Mucosa of rectum (tissue), 2 donors: ENCODE results near the gene TUBB.
"Not testable (repeated sequence)": the region's sequence is repeated elsewhere in the genome, so short reads cannot be mapped to it uniquely, and the experiment has no call there.

Source experiments
- H3K27ac ChIP-seq, 2 donors: one replicate each; pipeline ENCODE4 v1.7.0; 2013; ENCODE audit warnings: inconsistent platforms in 2 of 2, low read depth in 2 of 2, low read length in 2 of 2
- H3K27me3 ChIP-seq, 2 donors: one replicate each; pipeline ENCODE4 v1.7.0; 2013; ENCODE audit warnings: low read length in 2 of 2; ENCODE audit not compliant: control insufficient read depth in 2 of 2, insufficient read depth in 2 of 2
- H3K36me3 ChIP-seq, 2 donors: one replicate each; pipeline ENCODE4 v1.7.0; 2013; ENCODE audit warnings: low read length in 2 of 2; ENCODE audit not compliant: control insufficient read depth in 2 of 2, insufficient read depth in 2 of 2
- H3K4me1 ChIP-seq, 2 donors: one replicate each; pipeline ENCODE4 v1.7.0; 2013; ENCODE audit warnings: low read length in 2 of 2, mild to moderate bottlenecking in 1 of 2; ENCODE audit not compliant: control insufficient read depth in 2 of 2, insufficient read depth in 2 of 2
- H3K4me3 ChIP-seq, 2 donors: one replicate each; pipeline ENCODE4 v1.7.0; 2013; ENCODE audit warnings: low read length in 2 of 2
- H3K9ac ChIP-seq, 2 donors: one replicate each; pipeline ENCODE4 v1.7.0; 2013; ENCODE audit warnings: low read length in 2 of 2, low read depth in 1 of 2, mild to moderate bottlenecking in 1 of 2
- H3K9me3 ChIP-seq, 2 donors: one replicate each; pipeline ENCODE4 v1.7.0; 2013; ENCODE audit warnings: low read length in 2 of 2; ENCODE audit not compliant: control insufficient read depth in 2 of 2
- donor health status: healthy.
- donor health status: Normal muscosa, but diverticular disease.

Gene TUBB

GRCh38 chr6:30761791-30762429 is 41.8 kb downstream of the TUBB start:
- no peaks in the 10 kb centered on the region for H3K27me3 ChIP-seq
- no peak overlapping the region for H3K4me3 ChIP-seq
- H3K9ac ChIP-seq: no peak overlapping the region
- no peaks in the 10 kb centered on the region for H3K36me3 ChIP-seq
- H3K27ac ChIP-seq: no peak overlapping the region
- H3K9me3 ChIP-seq: no peaks in the 10 kb centered on the region
- H3K4me1 ChIP-seq: peaks cover 7 to 12% of the 10 kb centered on the region in 2 donors

GRCh38 chr6:30763155-30763617 is 43.0 kb downstream of the TUBB start:
- H3K9me3 ChIP-seq: no peaks in the 10 kb centered on the region
- H3K4me1 ChIP-seq: peaks cover 7 to 12% of the 10 kb centered on the region in 2 donors
- no peak overlapping the region for H3K4me3 ChIP-seq
- no peak overlapping the region for H3K9ac ChIP-seq
- H3K27me3 ChIP-seq: no peaks in the 10 kb centered on the region
- H3K36me3 ChIP-seq: no peaks in the 10 kb centered on the region
- H3K27ac ChIP-seq: peak overlapping the region in 1 of 2 donors; percentile 16

- Histone ChIP-seq H3K9ac (no peak overlapping the region), H3K4me3 (no peak overlapping the region), H3K27me3 (no peaks in the 10 kb centered on the region), H3K9me3 (no peaks in the 10 kb centered on the region), H3K36me3 (no peaks in the 10 kb centered on the region), H3K27ac (peak overlapping the region; percentile 16 to 38), H3K4me1 (peaks cover 8 to 12% of the 10 kb centered on the region in 2 donors)
These were observed 43.7 kb downstream of the TUBB start for GRCh38 chr6:30763618-30764489.

- H3K4me1 ChIP-seq: peaks cover 14 to 15% of the 10 kb centered on the region in 2 donors
These were observed 44.4 kb downstream of the TUBB start for GRCh38 chr6:30764490-30765043.

GRCh38 chr6:30765495-30765894 is 45.3 kb downstream of the TUBB start:
- peaks cover 14 to 15% of the 10 kb centered on the region in 2 donors for H3K4me1 ChIP-seq

More at GRCh38 chr6:30764490-30765043, 44.4 kb downstream of the TUBB start:
- not testable (repeated sequence) for H3K27ac ChIP-seq, H3K27me3 ChIP-seq, H3K9me3 ChIP-seq, H3K36me3 ChIP-seq, H3K9ac ChIP-seq, H3K4me3 ChIP-seq

GRCh38 chr6:30766461-30767157 is 46.5 kb downstream of the TUBB start:
- H3K27ac ChIP-seq: no peak overlapping the region
- H3K4me1 ChIP-seq: peaks cover 14 to 15% of the 10 kb centered on the region in 2 donors
- H3K36me3 ChIP-seq: no peaks in the 10 kb centered on the region
- no peak overlapping the region for H3K9ac ChIP-seq
- H3K4me3 ChIP-seq: no peak overlapping the region
- no peaks in the 10 kb centered on the region for H3K9me3 ChIP-seq
- no peaks in the 10 kb centered on the region for H3K27me3 ChIP-seq

More at GRCh38 chr6:30765495-30765894, 45.3 kb downstream of the TUBB start:
- not testable (repeated sequence) for H3K9ac ChIP-seq, H3K27me3 ChIP-seq, H3K36me3 ChIP-seq, H3K27ac ChIP-seq, H3K4me3 ChIP-seq, H3K9me3 ChIP-seq

GRCh38 chr6:30767158-30767943 is 47.2 kb downstream of the TUBB start:
- Histone ChIP-seq H3K9me3 (no peaks in the 10 kb centered on the region), H3K36me3 (no peaks in the 10 kb centered on the region), H3K4me1 (peaks cover 14 to 15% of the 10 kb centered on the region in 2 donors), H3K27me3 (no peaks in the 10 kb centered on the region), H3K9ac (no peak overlapping the region), H3K4me3 (no peak overlapping the region), H3K27ac (no peak overlapping the region)

GRCh38 chr6:30767944-30768301 is 47.8 kb downstream of the TUBB start:
- H3K4me1 ChIP-seq: peaks cover 14 to 15% of the 10 kb centered on the region in 2 donors
- no peaks in the 10 kb centered on the region for H3K9me3 ChIP-seq
- H3K36me3 ChIP-seq: no peaks in the 10 kb centered on the region
- no peak overlapping the region for H3K4me3 ChIP-seq
- H3K27me3 ChIP-seq: no peaks in the 10 kb centered on the region
- no peak overlapping the region for H3K9ac ChIP-seq
- H3K27ac ChIP-seq: no peak overlapping the region

- no peaks in the 10 kb centered on the region for H3K9me3 ChIP-seq
- no peak overlapping the region for H3K27ac ChIP-seq
- H3K4me1 ChIP-seq: peaks cover 11 to 12% of the 10 kb centered on the region in 2 donors
- H3K36me3 ChIP-seq: no peaks in the 10 kb centered on the region
- H3K27me3 ChIP-seq: no peaks in the 10 kb centered on the region
- no peak overlapping the region for H3K4me3 ChIP-seq
- H3K9ac ChIP-seq: no peak overlapping the region
These were observed 48.5 kb downstream of the TUBB start for GRCh38 chr6:30768634-30769087.
